Duodenal mucosa (tissue), 2 donors: ENCODE measurements around the gene RPUSD3.
A peak's percentile ranks its signal among the peaks of the same experiment; 100 is the strongest.
"Not testable (repeated sequence)": the region's sequence is repeated elsewhere in the genome, so short reads cannot be mapped to it uniquely, and the experiment has no call there.

ENCODE experiments used
- H3K27ac ChIP-seq: one replicate; pipeline ENCODE4 v1.7.0; 2013; ENCODE audit warnings: low read depth, low read length
- H3K27me3 ChIP-seq, 2 donors: one replicate each; pipeline ENCODE4 v1.7.0; 2013; ENCODE audit warnings: low read length in 2 of 2, control low read depth in 1 of 2; ENCODE audit not compliant: insufficient read depth in 2 of 2, control insufficient read depth in 1 of 2
- H3K36me3 ChIP-seq, 2 donors: one replicate each; pipeline ENCODE4 v1.7.0; 2013; ENCODE audit warnings: low read length in 2 of 2, control low read depth in 1 of 2; ENCODE audit not compliant: insufficient read depth in 2 of 2, control insufficient read depth in 1 of 2
- H3K4me1 ChIP-seq, 2 donors: one replicate each; pipeline ENCODE4 v1.7.0; 2013; ENCODE audit warnings: low read length in 2 of 2, control low read depth in 1 of 2; ENCODE audit not compliant: insufficient read depth in 2 of 2, control insufficient read depth in 1 of 2
- H3K4me3 ChIP-seq, 2 donors: one replicate each; pipeline ENCODE4 v1.7.0; 2013; ENCODE audit warnings: low read length in 2 of 2, low read depth in 1 of 2
- H3K9ac ChIP-seq, 2 donors: one replicate each; pipeline ENCODE4 v1.7.0; 2013; ENCODE audit warnings: low read length in 2 of 2, low read depth in 1 of 2
- H3K9me3 ChIP-seq, 2 donors: one replicate each; pipeline ENCODE4 v1.7.0; 2013; ENCODE audit warnings: low read length in 2 of 2, control low read depth in 1 of 2; ENCODE audit not compliant: control insufficient read depth in 1 of 2

RPUSD3 gene

GRCh38 chr3:9881441-9881840 is 37.6 kb upstream of the RPUSD3 start:
- Histone ChIP-seq H3K9me3 (no peaks in the 10 kb centered on the region), H3K36me3 (no peaks in the 10 kb centered on the region), H3K4me3 (no peak overlapping the region), H3K9ac (no peak overlapping the region), H3K27ac (no peak overlapping the region), H3K27me3 (no peaks in the 10 kb centered on the region), H3K4me1 (peaks cover 5 to 21% of the 10 kb centered on the region in 2 donors)

DNA sequence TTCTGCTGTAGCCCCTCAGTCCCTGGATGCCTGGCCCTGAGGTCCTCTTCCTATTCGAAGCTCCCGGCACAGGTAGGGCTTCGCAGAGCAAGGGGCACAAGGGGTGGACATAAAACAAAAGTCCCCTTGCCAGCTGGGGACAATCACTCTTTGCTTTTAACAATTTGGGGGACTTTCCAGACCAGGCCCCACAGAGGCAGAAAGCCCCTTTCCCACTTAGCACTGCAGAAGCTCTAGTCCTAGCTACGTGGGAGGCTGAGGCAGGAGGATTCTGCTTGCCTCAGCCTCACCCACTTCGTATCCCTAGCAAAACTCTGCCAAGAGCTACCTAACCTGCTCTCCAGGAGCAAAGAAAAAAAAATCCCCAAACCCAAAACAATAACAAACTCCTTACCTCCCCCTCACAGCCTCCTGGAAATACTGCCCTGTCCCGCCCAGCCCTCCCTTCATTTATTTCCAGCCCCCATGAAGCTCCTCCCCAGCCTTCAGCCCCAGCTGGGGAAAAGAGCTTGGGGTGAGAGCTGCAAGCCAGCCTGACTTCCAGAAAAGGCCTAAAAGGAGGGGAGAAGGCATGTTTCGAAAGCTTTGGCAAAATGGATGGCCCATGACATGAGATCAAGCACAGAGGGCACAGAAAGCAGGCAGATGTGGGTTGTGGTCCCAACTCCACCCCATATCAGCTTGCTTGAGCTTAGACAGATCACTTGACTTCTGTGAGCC is 36.2 kb upstream of the RPUSD3 start, which contains the start of gene CIDEC:
TSS of gene CIDEC (minus strand) at position 424 of the 720 bp plus-strand sequence. CDS start 1,767 bp downstream, outside the sequence.
- no peaks in the 10 kb centered on the region for H3K9me3 ChIP-seq

DNA sequence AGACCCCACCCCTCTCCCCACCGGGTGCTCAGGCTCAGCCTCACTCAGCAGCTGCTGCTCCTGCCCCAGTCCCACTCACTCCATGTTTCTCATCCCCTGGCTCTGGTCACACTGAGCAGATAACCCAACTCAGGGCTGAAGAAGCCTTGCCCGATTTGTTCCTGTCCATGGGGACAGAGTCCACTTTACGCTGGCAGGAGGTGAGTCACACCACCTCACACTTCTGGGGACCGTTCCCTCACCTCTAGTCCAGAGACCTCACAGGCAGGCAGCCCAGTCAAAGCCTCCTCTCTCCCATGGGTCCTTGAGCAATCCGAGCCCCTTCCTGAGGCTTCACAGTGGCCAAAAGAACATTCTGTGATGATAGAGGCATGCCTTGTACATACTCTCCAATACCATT is 34.9 kb upstream of the RPUSD3 start:
- H3K27ac ChIP-seq: no peak overlapping the region
- peaks cover 5 to 11% of the 10 kb centered on the region in 2 donors for H3K4me1 ChIP-seq
- no peaks in the 10 kb centered on the region for H3K9me3 ChIP-seq
- H3K36me3 ChIP-seq: no peaks in the 10 kb centered on the region
- peak overlapping the region in 1 of 2 donors; percentile 25 for H3K9ac ChIP-seq
- no peaks in the 10 kb centered on the region for H3K27me3 ChIP-seq
- peak overlapping the region; percentile 9 to 58 for H3K4me3 ChIP-seq

More for the DNA sequence above, 36.2 kb upstream of the RPUSD3 start, which contains the start of gene CIDEC:
- Histone ChIP-seq H3K9ac (no peak within 1 kb of the TSS), H3K27me3 (no peaks in the 10 kb centered on the region), H3K4me3 (no peak within 1 kb of the TSS), H3K4me1 (peaks cover 5 to 21% of the 10 kb centered on the region in 2 donors), H3K36me3 (no peaks in the 10 kb centered on the region), H3K27ac (no peak within 1 kb of the TSS)

- Histone ChIP-seq H3K36me3 (no peaks in the 10 kb centered on the region), H3K9ac (no peak overlapping the region), H3K9me3 (no peaks in the 10 kb centered on the region), H3K27ac (no peak overlapping the region), H3K27me3 (no peaks in the 10 kb centered on the region), H3K4me1 (peaks cover 5 to 10% of the 10 kb centered on the region in 2 donors), H3K4me3 (no peak overlapping the region)
Measured at GRCh38 chr3:9876991-9877390, 33.2 kb upstream of the RPUSD3 start.

DNA sequence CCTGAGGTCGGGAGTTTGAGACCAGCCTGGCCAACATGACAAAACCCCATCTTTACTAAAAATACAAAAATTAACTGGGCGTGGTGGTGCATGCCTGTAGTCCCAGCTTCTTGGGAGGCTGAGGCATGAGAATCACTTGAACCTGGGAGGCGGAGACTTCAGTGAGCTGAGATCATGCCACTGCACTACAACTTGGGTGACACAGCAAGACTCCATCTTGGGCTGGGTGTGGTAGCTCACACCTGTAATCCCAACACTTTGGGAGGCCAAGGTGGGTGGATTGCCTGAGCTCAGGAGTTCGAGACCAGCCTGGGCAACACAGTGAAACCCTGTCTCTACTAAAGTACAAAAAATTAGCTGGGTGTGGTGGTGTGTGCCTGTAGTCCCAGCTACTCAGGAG is 32.4 kb upstream of the RPUSD3 start:
- H3K36me3 ChIP-seq, H3K9me3 ChIP-seq, H3K27ac ChIP-seq, H3K9ac ChIP-seq, H3K4me3 ChIP-seq, H3K27me3 ChIP-seq: not testable (repeated sequence)
- H3K4me1 ChIP-seq: peaks cover 5 to 10% of the 10 kb centered on the region in 2 donors

GRCh38 chr3:9875448-9875847 is 31.6 kb upstream of the RPUSD3 start:
- Histone ChIP-seq H3K27me3 (no peaks in the 10 kb centered on the region), H3K4me1 (peaks cover 5 to 10% of the 10 kb centered on the region in 2 donors), H3K36me3 (no peaks in the 10 kb centered on the region), H3K27ac (no peak overlapping the region), H3K9ac (no peak overlapping the region), H3K4me3 (no peak overlapping the region), H3K9me3 (no peaks in the 10 kb centered on the region)

DNA sequence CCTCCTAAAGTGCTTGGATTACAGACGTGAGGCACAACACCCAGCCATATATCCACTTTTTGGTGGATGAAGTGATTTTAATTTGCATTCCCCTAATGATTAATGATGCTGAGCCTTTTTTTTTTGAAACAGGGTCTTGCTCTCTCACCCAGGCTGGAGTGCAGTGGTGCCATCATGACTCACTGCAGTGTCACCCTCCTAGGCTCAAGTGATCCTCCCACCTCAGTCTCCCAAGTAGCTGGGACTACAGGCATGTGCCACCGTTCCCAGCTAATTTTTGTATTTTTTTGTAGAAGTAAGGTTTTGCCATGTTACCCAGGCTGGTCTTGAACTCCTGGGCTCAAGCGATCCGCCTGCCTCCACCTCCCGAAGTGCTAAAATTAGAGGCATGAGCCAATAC is 28.3 kb upstream of the RPUSD3 start:
- not testable (repeated sequence) for H3K27me3 ChIP-seq, H3K36me3 ChIP-seq, H3K4me3 ChIP-seq, H3K9ac ChIP-seq, H3K27ac ChIP-seq, H3K4me1 ChIP-seq, H3K9me3 ChIP-seq

- no peak overlapping the region for H3K9ac ChIP-seq
- no peaks in the 10 kb centered on the region for H3K36me3 ChIP-seq
- H3K9me3 ChIP-seq: no peaks in the 10 kb centered on the region
- H3K4me3 ChIP-seq: no peak overlapping the region
- no peaks in the 10 kb centered on the region for H3K4me1 ChIP-seq
- no peak overlapping the region for H3K27ac ChIP-seq
- no peaks in the 10 kb centered on the region for H3K27me3 ChIP-seq
Measured at GRCh38 chr3:9870978-9871377, 27.2 kb upstream of the RPUSD3 start.

DNA sequence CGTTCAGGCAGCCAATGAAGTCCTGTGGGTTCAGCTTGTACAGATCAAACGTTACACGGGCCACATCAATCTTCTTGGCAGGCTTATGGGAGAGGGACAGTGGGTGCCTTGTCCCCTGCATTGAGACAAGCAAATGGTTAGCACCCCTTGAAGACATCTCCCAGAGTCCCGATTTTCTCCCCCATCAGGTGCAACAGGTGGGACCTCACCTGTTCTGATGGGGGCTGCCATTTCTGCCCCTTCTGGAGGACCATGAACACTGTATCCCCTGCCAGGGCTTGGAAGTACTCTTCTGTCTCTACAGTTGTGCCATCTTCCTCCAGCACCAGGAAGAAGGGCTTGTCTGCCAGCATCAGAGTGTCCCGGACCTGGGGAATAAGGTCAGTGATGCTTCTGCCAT is 26.1 kb upstream of the RPUSD3 start:
- Histone ChIP-seq H3K27me3 (no peaks in the 10 kb centered on the region), H3K9me3 (no peaks in the 10 kb centered on the region), H3K27ac (no peak overlapping the region), H3K4me3 (no peak overlapping the region), H3K4me1 (no peaks in the 10 kb centered on the region), H3K36me3 (no peaks in the 10 kb centered on the region), H3K9ac (no peak overlapping the region)

- H3K9me3 ChIP-seq: no peaks in the 10 kb centered on the region
- peaks cover 0 to 5% of the 10 kb centered on the region in 2 donors for H3K4me1 ChIP-seq
- H3K27me3 ChIP-seq: no peaks in the 10 kb centered on the region
- H3K4me3 ChIP-seq: no peak overlapping the region
- H3K27ac ChIP-seq: no peak overlapping the region
- no peak overlapping the region for H3K9ac ChIP-seq
- no peaks in the 10 kb centered on the region for H3K36me3 ChIP-seq
Measured at GRCh38 chr3:9867106-9867505, 23.3 kb upstream of the RPUSD3 start.
